GM11168 (cell line): ENCODE results near the gene HEBP2.

Experiments used
- in situ Hi-C: fragments of 300-500 bp; cut with MboI; formaldehyde crosslinking; loops from one replicate; pipeline ENCODE4 v1.12.0; 2022; ENCODE audit warnings: low sequenced_read_pairs; ENCODE audit not compliant: unreplicated experiment

Gene HEBP2

DNA sequence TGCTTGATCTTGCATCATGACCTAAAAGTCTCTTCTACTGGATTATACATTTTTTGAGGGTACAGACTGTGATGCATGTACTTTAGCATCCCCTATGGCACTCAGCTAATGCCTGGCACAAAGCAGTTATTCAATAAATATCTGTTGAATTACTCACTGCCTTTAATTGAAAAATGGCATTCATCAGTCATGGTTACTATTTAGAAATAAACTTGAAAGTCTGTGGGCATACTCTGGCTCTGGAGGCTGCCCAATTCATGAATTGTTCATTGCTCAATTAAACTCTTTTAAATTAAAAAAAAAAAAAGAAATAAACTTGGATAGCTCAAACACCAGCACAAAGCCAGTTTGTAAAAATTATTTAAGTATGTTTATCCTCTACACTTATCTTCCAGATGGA, 40.0 kb downstream of the HEBP2 start:
- in situ Hi-C loops, result loop anchor here (25.0 kb wide), 1 partner anchor 318 kb away; the partner anchor contains the start of gene CCDC28A

DNA sequence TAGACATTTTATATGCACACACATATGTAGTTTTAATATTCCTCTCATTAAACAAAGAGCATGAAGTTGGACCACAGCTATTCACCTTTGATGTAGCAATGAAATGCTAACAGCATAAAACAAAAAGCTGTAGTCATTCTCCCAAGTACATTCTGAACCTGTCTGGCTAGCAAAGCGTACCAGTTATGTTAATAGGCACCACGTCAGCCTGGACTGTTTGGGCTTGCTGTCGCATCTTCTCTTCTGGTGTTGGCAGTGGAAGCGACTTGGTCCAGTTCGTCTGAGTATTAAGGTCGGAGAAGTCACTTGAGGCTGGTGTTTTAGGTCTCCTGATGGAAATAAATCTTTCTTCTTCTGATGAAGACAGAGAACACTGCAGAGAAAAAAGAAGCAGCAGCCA, 42.8 kb downstream of the HEBP2 start:
- in situ Hi-C loops, result loop anchor here (25.0 kb wide), 1 partner anchor 315 kb away; the partner anchor contains the start of gene CCDC28A

DNA sequence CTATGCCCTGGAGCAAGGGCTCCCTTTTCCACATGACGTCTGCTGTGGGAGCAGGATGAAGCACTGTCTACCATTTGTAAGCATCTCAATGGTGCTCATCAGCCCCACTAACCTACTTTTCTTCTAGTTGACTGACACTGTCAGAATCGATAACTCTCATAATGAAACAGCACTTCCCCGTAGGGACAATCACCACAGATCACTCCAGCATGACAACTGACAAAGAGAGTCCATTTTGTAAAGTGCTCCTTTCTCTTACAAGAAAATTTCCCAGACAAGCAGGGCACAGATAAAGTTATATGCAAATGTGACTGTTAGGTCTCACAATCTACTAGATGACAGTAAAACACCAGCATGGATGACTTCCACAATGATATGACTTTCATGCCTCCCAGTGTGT, 46.4 kb downstream of the HEBP2 start:
- in situ Hi-C loops, result no loop called here

DNA sequence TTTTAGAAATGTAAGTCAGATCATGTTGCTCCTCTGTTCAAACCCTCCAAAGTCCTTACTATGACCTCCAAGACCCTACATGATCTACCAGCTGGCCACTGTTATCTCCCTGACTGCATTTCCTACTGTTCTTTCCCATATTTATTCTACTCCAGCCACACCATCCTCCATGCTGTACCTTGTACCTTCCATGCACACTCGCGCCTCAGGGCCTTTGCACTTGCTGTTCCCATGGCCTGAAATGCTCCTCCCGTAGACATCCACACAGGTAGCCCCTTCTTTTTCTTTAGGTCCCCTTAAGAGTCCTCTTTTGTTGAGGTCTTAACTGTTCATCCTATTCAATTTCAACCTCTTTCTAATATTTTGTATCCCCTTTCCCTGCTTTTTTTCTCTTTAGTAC, 47.0 kb downstream of the HEBP2 start:
- in situ Hi-C loops, result no loop called here

DNA sequence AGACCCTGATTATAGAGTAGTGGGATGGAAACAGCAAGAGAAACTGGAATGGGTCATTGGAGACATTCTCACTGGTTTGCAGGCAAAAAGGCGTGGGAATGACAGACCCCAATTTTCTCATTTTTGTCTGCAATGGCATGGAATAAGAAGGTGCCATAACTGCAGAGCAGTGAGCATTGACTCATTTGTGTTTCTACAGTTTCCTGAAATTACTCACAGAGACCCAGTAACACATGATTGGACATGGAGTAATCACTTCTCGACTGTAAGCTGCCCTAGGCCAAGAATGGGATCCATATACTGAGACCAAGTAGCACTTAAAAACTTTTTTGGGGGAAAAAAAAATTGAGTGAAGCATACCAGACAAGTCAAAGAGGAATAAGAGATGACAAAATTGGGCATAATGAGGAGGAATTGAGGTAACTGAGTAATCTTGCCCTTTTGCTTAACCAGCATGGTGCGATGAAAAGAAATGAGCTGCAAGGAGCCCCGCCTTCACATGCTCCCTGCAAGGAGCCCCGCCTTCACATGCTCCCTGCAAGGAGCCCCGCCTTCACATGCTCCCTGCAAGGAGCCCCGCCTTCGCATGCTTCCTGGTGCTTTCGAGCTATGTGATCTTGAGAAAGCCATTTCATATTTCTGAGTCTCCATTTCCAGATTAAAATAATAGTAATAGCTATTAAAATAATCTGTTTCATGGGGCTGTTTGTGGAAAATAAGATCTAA, 51.1 kb downstream of the HEBP2 start:
- in situ Hi-C loops, result no loop called here

DNA sequence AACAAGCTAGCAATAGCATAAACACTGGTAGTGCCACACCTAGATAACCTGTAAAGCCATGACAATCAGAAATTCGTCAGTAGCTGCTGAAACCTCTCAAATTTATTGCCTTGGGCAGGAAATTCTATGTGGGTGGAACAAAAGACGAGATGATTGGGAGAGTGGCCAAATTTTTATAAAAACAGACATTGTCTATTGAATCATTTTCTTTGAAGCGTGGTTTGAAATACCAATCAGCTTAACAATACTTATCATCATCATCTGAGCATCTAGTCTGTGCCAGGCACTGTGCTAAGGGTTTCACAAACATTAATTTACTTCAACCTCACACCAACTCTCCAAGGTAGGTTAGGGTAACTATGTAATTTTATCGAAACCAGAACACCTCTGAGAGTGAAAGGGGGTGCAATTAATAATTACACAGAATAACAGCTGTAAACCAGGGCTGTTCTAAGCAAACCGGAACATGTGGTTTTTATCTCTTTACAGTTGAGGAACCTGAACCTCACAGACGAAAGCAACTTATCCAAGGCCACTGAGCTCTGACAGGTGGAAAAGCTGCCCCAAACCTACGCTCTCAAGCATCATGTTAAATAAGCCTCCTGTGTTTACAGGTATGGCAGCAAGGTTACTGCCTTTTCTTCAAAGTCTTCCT, 51.9 kb downstream of the HEBP2 start:
- in situ Hi-C loops, result no loop called here

DNA sequence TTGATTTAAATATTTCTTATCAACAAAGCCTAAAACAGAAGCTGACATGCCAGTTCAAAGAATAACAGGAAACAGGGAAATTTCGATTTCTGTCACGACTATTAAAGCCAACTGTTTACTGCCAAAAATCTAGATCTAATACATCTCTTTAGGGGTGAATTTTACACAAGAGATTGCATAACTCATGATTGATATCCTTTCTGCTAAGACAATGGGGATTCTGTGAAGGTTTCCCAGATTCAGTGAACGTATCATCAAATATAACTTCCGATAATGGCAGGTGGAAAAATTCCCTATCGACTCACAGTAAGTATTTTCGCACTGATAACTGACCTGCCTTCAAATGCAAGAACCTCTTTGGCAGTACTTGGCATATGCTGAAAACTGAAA, 52.4 kb downstream of the HEBP2 start:
- in situ Hi-C loops, result no loop called here

DNA sequence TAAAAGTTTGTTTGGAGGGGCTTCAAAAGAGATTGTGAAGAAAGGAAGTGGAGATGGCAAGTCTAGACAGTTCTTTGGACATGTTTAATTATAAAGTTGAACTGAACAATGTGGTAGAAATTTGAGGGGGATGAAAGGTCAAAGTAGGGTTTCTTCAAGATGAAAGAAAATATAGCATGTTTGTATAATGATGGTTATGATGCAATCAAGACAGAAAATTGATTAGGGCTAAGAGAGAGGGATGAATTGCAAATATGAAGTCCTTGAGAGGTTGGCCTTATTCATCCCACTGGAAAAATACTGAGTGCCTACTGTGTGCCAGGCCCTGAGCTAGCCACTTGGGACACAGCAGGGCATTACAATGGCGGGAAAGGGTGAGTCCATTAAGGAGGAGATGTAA, 57.6 kb downstream of the HEBP2 start:
- in situ Hi-C loops, result no loop called here

DNA sequence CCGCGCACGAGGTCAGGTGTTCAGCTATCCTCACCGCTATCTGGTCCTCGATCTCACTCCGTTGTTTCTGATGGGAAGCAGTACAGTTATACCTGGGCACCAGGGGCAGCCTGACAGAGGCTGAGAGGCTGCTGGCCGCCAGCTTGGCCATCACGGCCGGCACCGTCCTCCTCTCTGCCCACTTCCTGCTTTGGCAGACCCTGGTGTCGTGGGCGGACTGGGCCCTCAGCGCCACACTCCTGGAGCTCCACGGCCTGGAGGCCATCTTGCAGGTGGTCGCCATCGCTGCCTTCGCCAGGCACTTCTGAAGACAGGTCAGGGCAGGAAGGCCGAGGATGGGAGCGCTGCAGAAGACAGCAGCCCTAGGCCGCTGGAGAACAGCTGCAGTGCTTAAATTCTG, 60.1 kb downstream of the HEBP2 start:
- in situ Hi-C loops, result no loop called here

DNA sequence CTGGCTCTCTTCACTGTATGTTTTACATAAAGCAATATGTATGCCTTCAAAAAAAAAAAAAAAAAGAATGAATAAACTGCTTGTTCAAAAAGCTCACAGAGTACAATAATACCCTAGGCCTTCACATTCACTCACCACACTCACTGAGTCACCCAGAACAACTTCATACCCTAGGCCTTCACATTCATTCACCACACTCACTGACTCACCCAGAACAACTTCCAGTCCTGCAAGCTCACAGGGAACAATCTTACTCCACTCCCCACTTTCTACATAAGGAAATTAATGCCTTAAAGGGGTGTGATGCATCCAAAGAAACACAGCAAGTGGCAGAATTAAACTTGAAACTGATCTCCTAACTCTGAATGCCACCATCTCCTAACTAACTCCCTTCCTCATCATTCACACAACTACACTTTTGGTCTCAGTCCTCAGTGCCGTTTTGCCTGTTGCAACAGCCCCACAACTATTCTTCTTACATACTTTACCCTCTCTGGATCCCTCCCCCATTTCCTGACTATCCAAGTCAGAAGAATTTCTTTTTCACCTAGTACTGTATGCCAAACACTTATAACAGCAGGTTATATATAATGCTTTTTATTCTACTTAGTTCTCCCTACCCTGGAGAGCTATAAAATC, 61.1 kb downstream of the HEBP2 start:
- in situ Hi-C loops, result no loop called here

DNA sequence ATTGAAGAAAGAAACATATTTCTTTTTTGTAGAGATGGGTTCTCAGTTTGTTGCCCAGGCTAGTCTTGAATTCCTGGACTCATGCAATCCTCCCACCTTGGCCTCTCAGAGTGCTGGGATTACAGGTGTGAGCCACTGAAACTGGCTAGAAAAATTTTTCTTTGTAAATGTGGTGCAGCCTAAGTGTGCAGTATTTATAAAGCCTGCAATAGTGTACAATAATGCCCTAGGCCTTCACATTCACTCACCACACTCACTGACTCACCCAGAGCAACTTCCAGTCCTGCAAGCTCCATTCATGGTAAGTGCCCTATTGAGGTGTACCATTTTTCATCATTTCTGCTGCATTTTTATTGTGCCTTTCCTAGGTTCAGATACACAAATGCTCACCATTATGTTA, 63.9 kb downstream of the HEBP2 start:
- in situ Hi-C loops, result no loop called here

DNA sequence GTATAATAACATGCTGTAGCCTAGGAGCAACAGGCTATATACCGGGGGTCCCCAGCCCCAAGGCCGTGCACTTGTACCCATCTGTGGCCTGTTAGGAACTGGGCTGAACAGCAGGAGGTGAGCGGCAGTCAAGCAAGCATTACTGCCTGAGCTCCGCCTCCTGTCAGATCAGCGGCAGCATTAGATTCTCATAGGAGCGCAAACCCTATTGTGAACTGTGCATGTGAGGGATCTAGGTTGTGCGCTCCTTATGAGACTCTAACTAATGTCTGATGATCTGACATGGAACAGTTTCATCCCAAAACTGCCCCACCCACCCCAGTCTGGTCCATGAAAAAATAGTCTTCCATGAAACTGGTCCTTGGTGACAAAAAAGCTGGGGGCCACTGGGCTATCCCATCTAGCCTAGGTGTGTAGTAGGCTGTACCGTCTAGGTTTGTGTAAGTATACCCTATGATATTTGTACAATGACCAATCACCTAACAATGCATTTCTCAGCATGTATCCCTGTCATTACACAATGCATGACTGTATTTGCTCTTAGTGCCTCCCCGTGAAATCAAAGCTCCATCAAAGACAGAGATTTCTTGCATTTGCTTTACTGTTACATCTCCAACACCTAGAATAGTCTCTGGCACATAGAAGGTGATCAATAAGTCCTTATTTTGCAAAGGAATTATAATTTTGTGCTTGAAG, 64.4 kb downstream of the HEBP2 start:
- in situ Hi-C loops, result no loop called here
